Left ventricle myocardium inferior (tissue), 1 donor: ENCODE data around the gene NCKAP1. TPM values are rescaled to one million over a fixed set of nuclear protein-coding genes. Genes with fewer than 3 reads are reported as not detected.
"Not testable (repeated sequence)": the region's sequence is repeated elsewhere in the genome, so short reads cannot be mapped to it uniquely, and the experiment has no call there.

ENCODE experiments used
- DNase-seq: peaks from one replicate; pipeline ENCODE4 v3.0.0-alpha.2; 2020
- H3K27ac ChIP-seq: fragments of 200-600 bp; replicated peaks from 2 replicates; pipeline ENCODE4 v1.8.0; 2021
- H3K27me3 ChIP-seq: fragments of 200-600 bp; 2 replicates; pipeline ENCODE4 v1.8.0; 2021; ENCODE audit warnings: low read depth
- H3K36me3 ChIP-seq: fragments of 200-600 bp; 2 replicates; pipeline ENCODE4 v1.8.0; 2021
- H3K4me1 ChIP-seq: fragments of 200-600 bp; 2 replicates; pipeline ENCODE4 v1.8.0; 2021
- H3K4me3 ChIP-seq: fragments of 200-600 bp; 2 replicates; pipeline ENCODE4 v1.8.0; 2021; ENCODE audit warnings: mild to moderate bottlenecking, moderate library complexity
- H3K9me3 ChIP-seq: fragments of 200-600 bp; replicated peaks from 2 replicates; pipeline ENCODE4 v1.8.0; 2021
- CTCF ChIP-seq: fragments of 200-600 bp; IDR thresholded peaks from 2 replicates; pipeline ENCODE4 v1.8.0; 2021; ENCODE audit warnings: antibody characterized with exemption, mild to moderate bottlenecking, borderline replicate concordance
- intact Hi-C: fragments of 100-400 bp; cut with micrococcal nuclease; formaldehyde crosslinking; loops from one replicate; pipeline ENCODE4 v1.11.0; 2022
- total RNA-seq: library from RNA; stranded (reverse); fragmentation: NEBNext Ultra II Directional; extraction: Animal tissue kit (Norgen Biotek cat#: 25700); gene quantifications from one replicate; pipeline ENCODE4 v1.2.1, GENCODE V29; 2021
- donor health status: DM: no; HTN: yes; CAD: no; lungs with severe emphysema.

NCKAP1 gene
- total RNA-seq, 1 donor from 2014 or later: 142 TPM

GRCh38 chr2:182972548-182972942, 65.7 kb downstream of the NCKAP1 start:
- Histone ChIP-seq H3K9me3 (peaks cover 6% of the 10 kb centered on the region), H3K4me3 (no peak overlapping the region), H3K4me1 (peaks cover 33% of the 10 kb centered on the region), H3K36me3 (peaks cover 29% of the 10 kb centered on the region), H3K27ac (no peak overlapping the region), H3K27me3 (no peaks in the 10 kb centered on the region)
- no peak for TF ChIP-seq CTCF
- intact Hi-C loops: loop anchor here (10.0 kb wide), 1 partner anchor 188 kb away; no protein-coding TSS in a partner anchor
- no peak for DNase-seq

GRCh38 chr2:182971820-182972547, 66.3 kb downstream of the NCKAP1 start:
- DNase-seq: no peak
- intact Hi-C loops: loop anchor here (10.0 kb wide), 1 partner anchor 187 kb away; no protein-coding TSS in a partner anchor
- peaks cover 33% of the 10 kb centered on the region for H3K4me1 ChIP-seq
- no peak overlapping the region for H3K27ac ChIP-seq
- no peak for TF ChIP-seq CTCF
- peaks cover 6% of the 10 kb centered on the region for H3K9me3 ChIP-seq
- H3K4me3 ChIP-seq: no peak overlapping the region
- H3K36me3 ChIP-seq: peaks cover 27% of the 10 kb centered on the region
- H3K27me3 ChIP-seq: no peaks in the 10 kb centered on the region

- Histone ChIP-seq H3K36me3 (peaks cover 36% of the 10 kb centered on the region), H3K27me3 (no peaks in the 10 kb centered on the region), H3K4me3 (no peak overlapping the region), H3K27ac (no peak overlapping the region), H3K9me3 (peaks cover 6% of the 10 kb centered on the region), H3K4me1 (peaks cover 33% of the 10 kb centered on the region)
- no peak for TF ChIP-seq CTCF
- DNase-seq: no peak
- intact Hi-C loops: loop anchor here (10.0 kb wide), 1 partner anchor 186 kb away; no protein-coding TSS in a partner anchor
Measured at GRCh38 chr2:182970486-182970885, 67.8 kb downstream of the NCKAP1 start.

GRCh38 chr2:182968493-182968892, 69.8 kb downstream of the NCKAP1 start:
- H3K27ac ChIP-seq: no peak overlapping the region
- H3K4me1 ChIP-seq: peaks cover 24% of the 10 kb centered on the region
- intact Hi-C loops: no loop called here
- DNase-seq: no peak
- peaks cover 41% of the 10 kb centered on the region for H3K36me3 ChIP-seq
- no peaks in the 10 kb centered on the region for H3K27me3 ChIP-seq
- no peak overlapping the region for H3K4me3 ChIP-seq
- no peak for TF ChIP-seq CTCF
- H3K9me3 ChIP-seq: peaks cover 6% of the 10 kb centered on the region

GRCh38 chr2:182966356-182966755, 71.9 kb downstream of the NCKAP1 start:
- Histone ChIP-seq H3K36me3 (peaks cover 47% of the 10 kb centered on the region), H3K4me1 (peaks cover 23% of the 10 kb centered on the region)
- H3K27me3 ChIP-seq, intact Hi-C loops, H3K9me3 ChIP-seq, DNase-seq, H3K27ac ChIP-seq, H3K4me3 ChIP-seq: not testable (repeated sequence)

- no peak for DNase-seq
- H3K9me3 ChIP-seq: no peaks in the 10 kb centered on the region
- TF ChIP-seq CTCF: no peak
- intact Hi-C loops: no loop called here
- H3K36me3 ChIP-seq: peaks cover 55% of the 10 kb centered on the region
- no peaks in the 10 kb centered on the region for H3K27me3 ChIP-seq
- H3K27ac ChIP-seq: no peak overlapping the region
- no peak overlapping the region for H3K4me3 ChIP-seq
- H3K4me1 ChIP-seq: peaks cover 15% of the 10 kb centered on the region
Measured at GRCh38 chr2:182962641-182963040, 75.6 kb downstream of the NCKAP1 start.

- H3K27ac ChIP-seq, H3K27me3 ChIP-seq, H3K4me3 ChIP-seq, intact Hi-C loops, DNase-seq, H3K9me3 ChIP-seq: not testable (repeated sequence)
- H3K36me3 ChIP-seq: peaks cover 57% of the 10 kb centered on the region
- H3K4me1 ChIP-seq: peaks cover 21% of the 10 kb centered on the region
Measured at GRCh38 chr2:182960869-182961268, 77.4 kb downstream of the NCKAP1 start.
